Smooth muscle cell (in vitro differentiated cells): Measurements from ENCODE around the gene MSL3B.

Source experiments
- DNase-seq: peaks from one replicate; lab custom pipeline; 2025; ENCODE audit not compliant: unreplicated experiment; lab: John Stamatoyannopoulos, UW
- H2AFZ ChIP-seq: fragments of 200-600 bp; sonication (generic); 2 replicates; pipeline ENCODE4 v1.6.0; 2016; ENCODE audit warnings: antibody characterized with exemption, low read depth, mild to moderate bottlenecking
- H3F3A ChIP-seq: fragments of 200-600 bp; sonication (generic); 2 replicates; pipeline ENCODE4 v1.6.0; 2017; ENCODE audit warnings: antibody characterized with exemption, low read depth
- H3K27ac ChIP-seq: fragments of 200-600 bp; sonication (generic); 2 replicates; pipeline ENCODE4 v1.5.1; 2016; ENCODE audit warnings: low read depth, mild to moderate bottlenecking
- H3K27me3 ChIP-seq: fragments of 200-600 bp; sonication (generic); 2 replicates; pipeline ENCODE4 v1.6.1; 2016; ENCODE audit warnings: low read depth, mild to moderate bottlenecking
- H3K36me3 ChIP-seq: fragments of 200-600 bp; sonication (generic); 2 replicates; pipeline ENCODE4 v1.5.1; 2016; ENCODE audit warnings: low read depth
- H3K4me1 ChIP-seq: fragments of 200-600 bp; sonication (generic); 2 replicates; pipeline ENCODE4 v1.5.1; 2016; ENCODE audit warnings: low read depth
- H3K4me2 ChIP-seq: fragments of 200-600 bp; sonication (generic); 2 replicates; pipeline ENCODE4 v1.6.0; 2016; ENCODE audit warnings: mild to moderate bottlenecking
- H3K4me3 ChIP-seq: fragments of 200-600 bp; sonication (generic); 2 replicates; pipeline ENCODE4 v1.5.1; 2016; ENCODE audit warnings: mild to moderate bottlenecking
- H3K79me2 ChIP-seq: fragments of 200-600 bp; sonication (generic); 2 replicates; pipeline ENCODE4 v1.6.0; 2016; ENCODE audit warnings: low read depth, mild to moderate bottlenecking
- H3K9ac ChIP-seq: fragments of 200-600 bp; sonication (generic); 2 replicates; pipeline ENCODE4 v1.6.0; 2016; ENCODE audit warnings: low read depth
- H3K9me3 ChIP-seq: fragments of 200-600 bp; sonication (generic); replicated peaks from 2 replicates; pipeline ENCODE4 v1.5.1; 2016; ENCODE audit warnings: low read depth
- H4K20me1 ChIP-seq: fragments of 200-600 bp; sonication (generic); 2 replicates; pipeline ENCODE4 v1.6.0; 2016; ENCODE audit warnings: low read depth
- WGBS: methylation state at CpG from one replicate; pipeline ENCODE4 v1.1.7; 2016; ENCODE audit warnings: low lambda C conversion rate; 5-methylcytosine and 5-hydroxymethylcytosine counted together
- TF ChIP-seq, protein P1 (sequence below): fragments of 200-600 bp; sonication (generic); IDR thresholded peaks from 2 replicates; pipeline ENCODE4 v1.5.1; 2017; ENCODE audit warnings: borderline replicate concordance, mild to moderate bottlenecking, antibody characterized with exemption; ENCODE audit not compliant: insufficient read depth, poor library complexity, severe bottlenecking

The MSL3B gene

DNA sequence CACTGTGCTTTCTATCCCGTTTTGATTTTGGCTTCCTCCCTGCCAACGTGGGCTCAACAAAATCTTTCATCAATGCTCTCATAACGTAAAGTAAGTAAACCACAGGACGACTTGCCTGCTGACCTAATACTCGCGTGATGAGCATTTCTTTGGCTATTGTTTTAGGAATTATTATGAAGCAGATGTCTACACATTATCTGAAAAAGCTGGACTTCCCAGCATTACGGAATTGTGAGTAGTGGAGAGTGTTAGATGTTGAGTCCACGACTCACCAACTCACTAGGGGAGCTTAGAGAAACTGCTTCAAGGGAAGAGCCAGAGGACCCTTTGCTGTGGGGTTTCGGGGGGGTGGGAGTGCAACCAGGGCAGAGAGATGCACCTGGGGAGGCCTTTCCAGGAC is 35.8 kb downstream of the MSL3B start:
- no peaks in the 10 kb centered on the region for H4K20me1 ChIP-seq
- H3K27me3 ChIP-seq: no peaks in the 10 kb centered on the region
- peaks cover 7% of the 10 kb centered on the region for H3K4me1 ChIP-seq
- 69% methylated on average over 9 of the region's 9 CpGs for WGBS
- no peak overlapping the region for H3K4me2 ChIP-seq
- H3K4me3 ChIP-seq: no peak overlapping the region
- H3F3A ChIP-seq: no peaks in the 10 kb centered on the region
- no peaks in the 10 kb centered on the region for H3K36me3 ChIP-seq
- no peak overlapping the region for H3K9ac ChIP-seq
- no peak for DNase-seq
- TF ChIP-seq, protein P1, sequence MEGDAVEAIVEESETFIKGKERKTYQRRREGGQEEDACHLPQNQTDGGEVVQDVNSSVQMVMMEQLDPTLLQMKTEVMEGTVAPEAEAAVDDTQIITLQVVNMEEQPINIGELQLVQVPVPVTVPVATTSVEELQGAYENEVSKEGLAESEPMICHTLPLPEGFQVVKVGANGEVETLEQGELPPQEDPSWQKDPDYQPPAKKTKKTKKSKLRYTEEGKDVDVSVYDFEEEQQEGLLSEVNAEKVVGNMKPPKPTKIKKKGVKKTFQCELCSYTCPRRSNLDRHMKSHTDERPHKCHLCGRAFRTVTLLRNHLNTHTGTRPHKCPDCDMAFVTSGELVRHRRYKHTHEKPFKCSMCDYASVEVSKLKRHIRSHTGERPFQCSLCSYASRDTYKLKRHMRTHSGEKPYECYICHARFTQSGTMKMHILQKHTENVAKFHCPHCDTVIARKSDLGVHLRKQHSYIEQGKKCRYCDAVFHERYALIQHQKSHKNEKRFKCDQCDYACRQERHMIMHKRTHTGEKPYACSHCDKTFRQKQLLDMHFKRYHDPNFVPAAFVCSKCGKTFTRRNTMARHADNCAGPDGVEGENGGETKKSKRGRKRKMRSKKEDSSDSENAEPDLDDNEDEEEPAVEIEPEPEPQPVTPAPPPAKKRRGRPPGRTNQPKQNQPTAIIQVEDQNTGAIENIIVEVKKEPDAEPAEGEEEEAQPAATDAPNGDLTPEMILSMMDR: no peak
- H2AFZ ChIP-seq: no peak overlapping the region
- no peaks in the 10 kb centered on the region for H3K79me2 ChIP-seq
- H3K27ac ChIP-seq: no peak overlapping the region
- no peaks in the 10 kb centered on the region for H3K9me3 ChIP-seq

DNA sequence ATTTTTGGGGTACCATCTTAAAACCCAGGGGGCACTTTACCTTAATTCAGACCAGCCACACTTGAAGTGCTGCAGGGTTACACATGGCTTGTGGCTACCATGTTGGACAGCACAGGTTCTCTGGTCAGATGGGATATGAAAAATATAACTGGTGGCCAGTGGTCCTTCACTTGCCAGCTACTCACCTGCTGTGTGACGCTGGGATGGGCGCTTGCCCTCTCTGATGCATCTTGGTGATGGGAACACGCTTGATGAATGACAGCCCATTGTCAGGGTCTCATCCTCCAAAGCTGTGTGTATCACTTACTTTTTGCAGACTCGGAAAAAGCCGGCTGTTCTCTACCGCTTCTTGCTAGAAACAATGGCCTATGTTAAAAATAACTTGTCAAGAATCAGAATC is 36.3 kb downstream of the MSL3B start:
- no peak overlapping the region for H3K27ac ChIP-seq

DNA sequence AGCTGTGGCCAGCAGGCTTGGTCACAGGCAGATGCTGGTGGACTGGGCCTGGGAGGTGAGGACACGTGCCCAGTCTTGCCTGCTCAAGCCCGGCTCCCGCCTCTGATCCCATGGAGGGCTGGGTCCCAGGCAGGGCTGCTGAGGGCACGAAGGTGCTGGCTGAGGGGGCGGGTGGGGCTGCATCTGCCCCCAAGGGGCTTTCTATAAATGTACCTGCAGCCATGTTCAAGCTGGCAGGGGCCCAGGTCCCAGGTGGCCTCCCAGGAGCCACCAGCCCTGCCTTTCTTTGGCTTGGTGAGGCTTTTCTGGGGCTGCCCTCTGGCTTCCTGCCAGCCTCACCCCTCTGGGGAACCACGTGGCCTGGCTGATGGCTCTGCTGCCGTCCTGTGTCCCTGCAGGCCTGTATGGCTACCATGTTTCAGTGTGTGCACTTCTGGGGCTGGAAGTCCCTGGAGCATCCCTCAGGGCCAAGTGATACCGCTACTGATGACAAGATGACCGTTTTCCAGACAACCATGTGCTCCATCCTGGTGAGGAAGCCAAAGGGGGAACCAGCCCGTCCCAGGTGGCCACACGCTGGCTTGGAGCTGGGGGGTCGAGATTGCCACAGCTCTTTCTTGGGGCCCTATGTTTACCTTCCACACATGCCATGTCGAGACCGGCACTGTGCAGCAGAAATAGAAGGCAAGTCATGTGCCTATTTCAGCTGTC is 37.0 kb downstream of the MSL3B start:
- Histone ChIP-seq H3K36me3 (no peaks in the 10 kb centered on the region), H3K9me3 (no peaks in the 10 kb centered on the region), H3K4me1 (peaks cover 7% of the 10 kb centered on the region), H3K27me3 (no peaks in the 10 kb centered on the region), H3K79me2 (no peaks in the 10 kb centered on the region), H4K20me1 (no peaks in the 10 kb centered on the region), H3K27ac (no peak overlapping the region), H3K9ac (no peak overlapping the region), H3F3A (no peaks in the 10 kb centered on the region), H2AFZ (no peak overlapping the region), H3K4me2 (no peak overlapping the region), H3K4me3 (no peak overlapping the region)
- WGBS: 89% methylated on average over 14 of the region's 14 CpGs
- no peak for DNase-seq
- TF ChIP-seq, protein P1: no peak

More for the DNA sequence above, 36.3 kb downstream of the MSL3B start:
- DNase-seq: no peak
- Histone ChIP-seq H3K79me2 (no peaks in the 10 kb centered on the region), H3K27me3 (no peaks in the 10 kb centered on the region), H3K9me3 (no peaks in the 10 kb centered on the region), H2AFZ (no peak overlapping the region), H3K4me3 (no peak overlapping the region), H4K20me1 (no peaks in the 10 kb centered on the region), H3F3A (no peaks in the 10 kb centered on the region), H3K36me3 (no peaks in the 10 kb centered on the region), H3K4me2 (no peak overlapping the region), H3K4me1 (peaks cover 7% of the 10 kb centered on the region), H3K9ac (no peak overlapping the region)
- TF ChIP-seq, protein P1: no peak
- WGBS: 97% methylated on average over 6 of the region's 6 CpGs
